H9 (cell line): ENCODE data around the gene EXOC3. TPM values are rescaled to one million over a fixed set of nuclear protein-coding genes. Genes with fewer than 3 reads are reported as not detected.

Source experiments
- DNase-seq: peaks from one replicate; pipeline ENCODE4 v3.0.0-alpha.2; 2017
- H2AFZ ChIP-seq: one replicate; pipeline ENCODE4 v1.6.1; 2013; ENCODE audit warnings: mild to moderate bottlenecking, low read length, control low read depth, moderate library complexity
- H2AK5ac ChIP-seq: 2 replicates; pipeline ENCODE4 v1.6.1; 2013; ENCODE audit warnings: low read length, control low read depth, mixed read lengths; ENCODE audit not compliant: insufficient read length
- H2BK120ac ChIP-seq: one replicate; pipeline ENCODE4 v1.6.1; 2013; ENCODE audit warnings: low read depth, mild to moderate bottlenecking, low read length, control low read depth, inconsistent platforms; ENCODE audit not compliant: poor library complexity, severe bottlenecking
- H2BK12ac ChIP-seq: 2 replicates; pipeline ENCODE4 v1.6.1; 2013; ENCODE audit warnings: low read length, control low read depth, mixed read lengths, low read depth; ENCODE audit not compliant: insufficient read length
- H2BK15ac ChIP-seq: 2 replicates; pipeline ENCODE4 v1.6.1; 2013; ENCODE audit warnings: low read depth, low read length, control low read depth
- H2BK20ac ChIP-seq: one replicate; pipeline ENCODE4 v1.6.1; 2013; ENCODE audit warnings: low read depth, mild to moderate bottlenecking, low read length, control low read depth, inconsistent platforms; ENCODE audit not compliant: poor library complexity, severe bottlenecking
- H2BK5ac ChIP-seq: 2 replicates; pipeline ENCODE4 v1.6.1; 2013; ENCODE audit warnings: low read length, control low read depth, mixed read lengths; ENCODE audit not compliant: insufficient read length
- H3K14ac ChIP-seq: 2 replicates; pipeline ENCODE4 v1.6.1; 2013; ENCODE audit warnings: low read length, control low read depth; ENCODE audit not compliant: insufficient read depth
- H3K18ac ChIP-seq: 2 replicates; pipeline ENCODE4 v1.6.1; 2013; ENCODE audit warnings: low read depth, mild to moderate bottlenecking, mixed read lengths, low read length, control low read depth; ENCODE audit not compliant: insufficient read length
- H3K23ac ChIP-seq: 2 replicates; pipeline ENCODE4 v1.6.1; 2013; ENCODE audit warnings: low read length, control low read depth, mixed read lengths, low read depth; ENCODE audit not compliant: insufficient read length
- H3K23me2 ChIP-seq: 2 replicates; pipeline ENCODE4 v1.6.1; 2013; ENCODE audit warnings: low read depth, mild to moderate bottlenecking, mixed read lengths, low read length, control low read depth; ENCODE audit not compliant: insufficient read length, poor library complexity, severe bottlenecking
- H3K27ac ChIP-seq: 2 replicates; pipeline ENCODE4 v1.5.1; 2013; ENCODE audit warnings: low read length, control low read depth, mixed read lengths, low read depth; ENCODE audit not compliant: insufficient read length
- H3K27me3 ChIP-seq: 2 replicates; pipeline ENCODE4 v1.6.1; 2013; ENCODE audit warnings: low read length, control low read depth, inconsistent platforms; ENCODE audit not compliant: insufficient read depth
- H3K4ac ChIP-seq: 2 replicates; pipeline ENCODE4 v1.6.1; 2013; ENCODE audit warnings: low read depth, mild to moderate bottlenecking, control low read depth, inconsistent platforms, low read length, moderate library complexity
- H3K4me1 ChIP-seq: 2 replicates; pipeline ENCODE4 v1.6.1; 2013; ENCODE audit warnings: low read length, control low read depth, inconsistent platforms; ENCODE audit not compliant: insufficient read depth
- H3K4me2 ChIP-seq: 2 replicates; pipeline ENCODE4 v1.6.1; 2013; ENCODE audit warnings: low read length, control low read depth, mixed read lengths; ENCODE audit not compliant: insufficient read length, insufficient read depth
- H3K56ac ChIP-seq: 2 replicates; pipeline ENCODE4 v1.6.1; 2013; ENCODE audit warnings: low read depth, mild to moderate bottlenecking, mixed read lengths, low read length, control low read depth; ENCODE audit not compliant: insufficient read length
- H3K79me1 ChIP-seq: 2 replicates; pipeline ENCODE4 v1.6.1; 2013; ENCODE audit warnings: low read depth, mild to moderate bottlenecking, moderate library complexity, low read length, control low read depth, inconsistent platforms; ENCODE audit not compliant: insufficient read depth, poor library complexity, severe bottlenecking
- H3K79me2 ChIP-seq: 2 replicates; pipeline ENCODE4 v1.6.1; 2013; ENCODE audit warnings: low read length, control low read depth, inconsistent platforms; ENCODE audit not compliant: insufficient read depth
- H3K9ac ChIP-seq: 2 replicates; pipeline ENCODE4 v1.6.1; 2013; ENCODE audit warnings: low read length, control low read depth, mixed read lengths; ENCODE audit not compliant: insufficient read length; ENCODE audit errors: extremely low read depth
- H3K9me3 ChIP-seq: one replicate; pipeline ENCODE4 v1.6.1; 2013; ENCODE audit warnings: low read depth, low read length, inconsistent platforms; ENCODE audit not compliant: control insufficient read depth
- H3T11ph ChIP-seq: one replicate; pipeline ENCODE4 v1.6.1; 2013; ENCODE audit warnings: mild to moderate bottlenecking, low read length, control low read depth, inconsistent platforms
- H4K20me1 ChIP-seq: one replicate; pipeline ENCODE4 v1.6.1; 2013; ENCODE audit not compliant: control insufficient read depth, insufficient read length, insufficient read depth
- H4K5ac ChIP-seq: 2 replicates; pipeline ENCODE4 v1.6.1; 2013; ENCODE audit warnings: low read depth, mild to moderate bottlenecking, mixed read lengths, low read length, control low read depth; ENCODE audit not compliant: insufficient read length
- H4K8ac ChIP-seq: replicated peaks from 2 replicates; pipeline ENCODE4 v1.6.1; 2013; ENCODE audit warnings: low read length, control low read depth, mixed read lengths, low read depth; ENCODE audit not compliant: insufficient read length
- H4K91ac ChIP-seq: 2 replicates; pipeline ENCODE4 v1.6.1; 2013; ENCODE audit warnings: low read depth, mild to moderate bottlenecking, moderate library complexity, mixed read lengths, low read length, control low read depth; ENCODE audit not compliant: insufficient read length
- H3K27ac Mint-ChIP-seq, 3 experiments: 2 replicates in 2 of 3; 3 replicates in 1 of 3; pipeline ENCODE4 v1.8.0; 2020 to 2021; ENCODE audit warnings: mixed read lengths in 3 of 3, mild to moderate bottlenecking in 1 of 3, moderate library complexity in 1 of 3
- H3K27me3 Mint-ChIP-seq: 2 replicates; pipeline ENCODE4 v1.8.0; 2021; ENCODE audit warnings: low read depth, mild to moderate bottlenecking, moderate library complexity, mixed read lengths
- H3K36me3 Mint-ChIP-seq, 3 experiments: 2 replicates in 2 of 3; 3 replicates in 1 of 3; pipeline ENCODE4 v1.8.0; 2020 to 2021; ENCODE audit warnings: low read depth in 3 of 3, mixed read lengths in 3 of 3; ENCODE audit not compliant: insufficient read depth in 1 of 3
- H3K4me1 Mint-ChIP-seq, 2 experiments: 2 replicates each; pipeline ENCODE4 v1.8.0; 2020; ENCODE audit warnings: mixed read lengths in 2 of 2
- H3K4me3 Mint-ChIP-seq, 2 experiments: 2 replicates in 1 of 2; 3 replicates in 1 of 2; pipeline ENCODE4 v1.8.0; 2020 to 2021; ENCODE audit warnings: mild to moderate bottlenecking in 2 of 2, mixed read lengths in 2 of 2, moderate library complexity in 1 of 2
- H3K9me3 Mint-ChIP-seq, 2 experiments: 2 replicates in 1 of 2; 3 replicates in 1 of 2; pipeline ENCODE4 v1.8.0; 2020; ENCODE audit warnings: mild to moderate bottlenecking in 2 of 2, mixed read lengths in 2 of 2, moderate library complexity in 1 of 2
- CTCF ChIP-seq: fragments of 200-600 bp; sonication (generic); conservative IDR thresholded peaks from 3 replicates; pipeline ENCODE4 v1.8.0; 2021; ENCODE audit warnings: antibody characterized with exemption, mild to moderate bottlenecking
- WGBS: extraction: QIAGEN DNeasy Blood & Tissue Kit; methylation state at CpG from one replicate; pipeline ENCODE4 v1.1.7; 2013; ENCODE audit warnings: missing lambda C conversion rate, low lambda C conversion rate, mixed read lengths; ENCODE audit not compliant: insufficient read length; ENCODE audit errors: extremely low coverage; 5-methylcytosine and 5-hydroxymethylcytosine counted together
- total RNA-seq: library from RNA; stranded (reverse); gene quantifications from 2 replicates; pipeline ENCODE4 v1.2.1, GENCODE V29; 2021

The EXOC3 gene
- total RNA-seq, 1 experiment from 2014 or later: 36.7 TPM

- H2AK5ac ChIP-seq: no peak overlapping the region
- no peak for TF ChIP-seq CTCF
- H3K27ac ChIP-seq: no peak overlapping the region
- H3K79me1 ChIP-seq: no peaks in the 10 kb centered on the region
- Mint-ChIP-seq H3K4me3 (peak overlapping the region; percentile 45 to 88), H3K9me3 (no peaks in the 10 kb centered on the region), H3K27me3 (peaks cover 45% of the 10 kb centered on the region), H3K4me1 (peaks cover 7 to 11% of the 10 kb centered on the region in 2 experiments), H3K27ac (no peak overlapping the region), H3K36me3 (peaks cover 0 to 3% (median 0%) of the 10 kb centered on the region in 3 experiments; a peak in 2 of 7 replicates)
- H4K8ac ChIP-seq: no peak overlapping the region
- no peak overlapping the region for H2BK120ac ChIP-seq
- H3K18ac ChIP-seq: no peak overlapping the region
- WGBS: no CpG with 5 or more reads among the region's 50 CpGs
- no peak overlapping the region for H2BK20ac ChIP-seq
- peak overlapping the region; percentile 20 for H3K4me2 ChIP-seq
- H3K14ac ChIP-seq: no peak overlapping the region
- H3K4ac ChIP-seq: no peak overlapping the region
- no peak overlapping the region for H3K23ac ChIP-seq
- H3K23me2 ChIP-seq: peaks cover 16% of the 10 kb centered on the region
- peaks cover 25% of the 10 kb centered on the region; the same call in 1 of the 2 replicates for H3K27me3 ChIP-seq
- no peak overlapping the region for H3K56ac ChIP-seq
- H2BK15ac ChIP-seq: no peak overlapping the region
- H3K79me2 ChIP-seq: no peaks in the 10 kb centered on the region
- no peak overlapping the region for H3K9ac ChIP-seq
- no peak overlapping the region for H4K91ac ChIP-seq
- H2BK5ac ChIP-seq: no peak overlapping the region
- H2BK12ac ChIP-seq: no peak overlapping the region
- H3K9me3 ChIP-seq: no peaks in the 10 kb centered on the region
- no peak for DNase-seq
- H3T11ph ChIP-seq: no peak overlapping the region
- H3K4me1 ChIP-seq: no peaks in the 10 kb centered on the region
- H2AFZ ChIP-seq: no peak overlapping the region
- no peaks in the 10 kb centered on the region for H4K20me1 ChIP-seq
- H4K5ac ChIP-seq: no peak overlapping the region
These were observed 32.1 kb downstream of the EXOC3 start for GRCh38 chr5:474840-475661.
